ENCODE results near the gene CST7.

CST7 gene

GRCh38 chr20:24951536-24952083 is 2.5 kb downstream of the CST7 start:
- no peaks in the 10 kb centered on the region for H3K4me1 Mint-ChIP-seq
- no peak overlapping the region for H3K4me3 Mint-ChIP-seq
- H3K27ac Mint-ChIP-seq: no peak overlapping the region
- peaks cover 13% of the 10 kb centered on the region for H3K27me3 Mint-ChIP-seq (ENCODE audit: low read depth, poor library complexity)
- H3K9me3 Mint-ChIP-seq: peaks cover 19% of the 10 kb centered on the region
- no peak for DNase-seq
- H3K36me3 Mint-ChIP-seq (ENCODE audit: low read depth): no peaks in the 10 kb centered on the region
- TF ChIP-seq, protein P1, sequence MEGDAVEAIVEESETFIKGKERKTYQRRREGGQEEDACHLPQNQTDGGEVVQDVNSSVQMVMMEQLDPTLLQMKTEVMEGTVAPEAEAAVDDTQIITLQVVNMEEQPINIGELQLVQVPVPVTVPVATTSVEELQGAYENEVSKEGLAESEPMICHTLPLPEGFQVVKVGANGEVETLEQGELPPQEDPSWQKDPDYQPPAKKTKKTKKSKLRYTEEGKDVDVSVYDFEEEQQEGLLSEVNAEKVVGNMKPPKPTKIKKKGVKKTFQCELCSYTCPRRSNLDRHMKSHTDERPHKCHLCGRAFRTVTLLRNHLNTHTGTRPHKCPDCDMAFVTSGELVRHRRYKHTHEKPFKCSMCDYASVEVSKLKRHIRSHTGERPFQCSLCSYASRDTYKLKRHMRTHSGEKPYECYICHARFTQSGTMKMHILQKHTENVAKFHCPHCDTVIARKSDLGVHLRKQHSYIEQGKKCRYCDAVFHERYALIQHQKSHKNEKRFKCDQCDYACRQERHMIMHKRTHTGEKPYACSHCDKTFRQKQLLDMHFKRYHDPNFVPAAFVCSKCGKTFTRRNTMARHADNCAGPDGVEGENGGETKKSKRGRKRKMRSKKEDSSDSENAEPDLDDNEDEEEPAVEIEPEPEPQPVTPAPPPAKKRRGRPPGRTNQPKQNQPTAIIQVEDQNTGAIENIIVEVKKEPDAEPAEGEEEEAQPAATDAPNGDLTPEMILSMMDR (IDR thresholded peaks at IDR 0.05): no peak

- H3K27me3 Mint-ChIP-seq (ENCODE audit: low read depth, poor library complexity): peaks cover 13% of the 10 kb centered on the region
- TF ChIP-seq, protein P1 (IDR thresholded peaks at IDR 0.05): no peak
These were observed 3.5 kb downstream of the CST7 start for GRCh38 chr20:24952376-24953208.

DNA sequence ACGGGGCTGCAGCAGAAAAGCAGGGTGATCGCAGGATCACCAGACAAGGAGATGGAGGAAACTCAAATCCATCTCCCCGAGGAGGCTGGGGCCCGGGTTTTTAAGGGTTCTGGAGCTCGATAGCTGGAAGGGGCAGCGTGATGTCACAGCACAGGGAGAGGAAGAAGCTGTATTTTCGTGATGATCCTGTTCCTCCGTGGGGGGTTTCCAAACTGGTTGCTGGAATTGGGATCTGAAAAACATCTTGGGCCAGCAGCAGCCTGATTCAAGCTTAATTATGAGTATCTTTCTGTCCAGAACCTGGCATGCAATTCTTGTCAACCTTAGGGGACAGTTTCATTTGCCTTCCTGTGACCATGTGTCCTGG is 4.1 kb downstream of the CST7 start:
- TF ChIP-seq, protein P1 (IDR thresholded peaks at IDR 0.05): no peak

More at GRCh38 chr20:24952376-24953208, 3.5 kb downstream of the CST7 start:
- DNase-seq: no peak
- peaks cover 9% of the 10 kb centered on the region for H3K9me3 Mint-ChIP-seq
- H3K4me1 Mint-ChIP-seq: no peaks in the 10 kb centered on the region
- no peaks in the 10 kb centered on the region for H3K36me3 Mint-ChIP-seq (ENCODE audit: low read depth)
- no peak overlapping the region for H3K27ac Mint-ChIP-seq
- H3K4me3 Mint-ChIP-seq: no peak overlapping the region

GRCh38 chr20:24953621-24954133 is 4.6 kb downstream of the CST7 start:
- no peaks in the 10 kb centered on the region for H3K36me3 Mint-ChIP-seq (ENCODE audit: low read depth)
- TF ChIP-seq, protein P1 (IDR thresholded peaks at IDR 0.05): no peak
- no peak overlapping the region for H3K4me3 Mint-ChIP-seq
- no peak for DNase-seq
- H3K27ac Mint-ChIP-seq: no peak overlapping the region
- H3K4me1 Mint-ChIP-seq: no peaks in the 10 kb centered on the region
- peaks cover 5% of the 10 kb centered on the region for H3K27me3 Mint-ChIP-seq (ENCODE audit: low read depth, poor library complexity)
- no peaks in the 10 kb centered on the region for H3K9me3 Mint-ChIP-seq

More for the DNA sequence above, 4.1 kb downstream of the CST7 start:
- H3K4me3 Mint-ChIP-seq: no peak overlapping the region
- peaks cover 3% of the 10 kb centered on the region for H3K9me3 Mint-ChIP-seq
- H3K27me3 Mint-ChIP-seq (ENCODE audit: low read depth, poor library complexity): peaks cover 9% of the 10 kb centered on the region
- no peak overlapping the region for H3K27ac Mint-ChIP-seq
- no peaks in the 10 kb centered on the region for H3K4me1 Mint-ChIP-seq
- DNase-seq: no peak
- H3K36me3 Mint-ChIP-seq (ENCODE audit: low read depth): no peaks in the 10 kb centered on the region

GRCh38 chr20:24954151-24954550 is 5.1 kb downstream of the CST7 start:
- Mint-ChIP-seq H3K36me3 (ENCODE audit: low read depth) (no peaks in the 10 kb centered on the region), H3K27me3 (ENCODE audit: low read depth, poor library complexity) (peaks cover 5% of the 10 kb centered on the region), H3K9me3 (no peaks in the 10 kb centered on the region), H3K27ac (no peak overlapping the region), H3K4me1 (no peaks in the 10 kb centered on the region), H3K4me3 (no peak overlapping the region)
- TF ChIP-seq, protein P1 (IDR thresholded peaks at IDR 0.05): no peak
- DNase-seq: no peak
